ENCODE data around the gene PFAS. TPM values are rescaled to one million over a fixed set of nuclear protein-coding genes. Genes with fewer than 3 reads are reported as not detected.

PFAS gene
- total RNA-seq, 4 donors from 2014 or later: 6.2 to 19.0 (median 15.7) TPM

- TF ChIP-seq POLR2A (IDR thresholded peaks at IDR 0.05) (no peak), CTCF (IDR thresholded peaks at IDR 0.05) (no peak)
- intact Hi-C loops (cut with DNase I; ENCODE audit: low total_unique reads): no loop called here
- peak in 1 of 2 donors; percentile 27 for DNase-seq (ENCODE audit: low spot score in 2 of 2)
- 15% methylated on average over 8 of the region's 8 CpGs for WGBS, 2 donors
- H3K4me3 ChIP-seq (ENCODE audit: low read depth, poor library complexity, severe bottlenecking): no peak overlapping the region
Observed at GRCh38 chr17:8300627-8301242, 51.6 kb downstream of the PFAS start.

- H3K4me3 ChIP-seq (ENCODE audit: low read depth, poor library complexity, severe bottlenecking): no peak overlapping the region
- 59 to 77% methylated on average over 10 of the region's 10 CpGs for WGBS, 2 donors
- TF ChIP-seq POLR2A (IDR thresholded peaks at IDR 0.05): no peak
- no peak for TF ChIP-seq CTCF (IDR thresholded peaks at IDR 0.05)
- intact Hi-C loops (cut with DNase I; ENCODE audit: low total_unique reads): no loop called here
- no peak for DNase-seq (ENCODE audit: low spot score in 2 of 2)
Observed at GRCh38 chr17:8310601-8311123, 61.6 kb downstream of the PFAS start.

- DNase-seq (ENCODE audit: low spot score in 2 of 2): no peak
- no peak for TF ChIP-seq POLR2A (IDR thresholded peaks at IDR 0.05)
- TF ChIP-seq CTCF (IDR thresholded peaks at IDR 0.05): no peak
- 73 to 76% methylated on average over 25 of the region's 25 CpGs for WGBS, 2 donors
- H3K4me3 ChIP-seq (ENCODE audit: low read depth, poor library complexity, severe bottlenecking): no peak overlapping the region
- intact Hi-C loops (cut with DNase I; ENCODE audit: low total_unique reads): no loop called here
Observed at GRCh38 chr17:8311131-8311790, 62.2 kb downstream of the PFAS start.

GRCh38 chr17:8312251-8312650 lies 63.2 kb downstream of the PFAS start:
- intact Hi-C loops (cut with DNase I; ENCODE audit: low total_unique reads): no loop called here
- H3K4me3 ChIP-seq (ENCODE audit: low read depth, poor library complexity, severe bottlenecking): no peak overlapping the region
- WGBS, 2 donors: 76 to 77% methylated on average over 13 of the region's 13 CpGs
- no peak for DNase-seq (ENCODE audit: low spot score in 2 of 2)
- TF ChIP-seq CTCF (IDR thresholded peaks at IDR 0.05) (no peak), POLR2A (IDR thresholded peaks at IDR 0.05) (no peak)

GRCh38 chr17:8312726-8313600 lies 63.9 kb downstream of the PFAS start:
- TF ChIP-seq CTCF (IDR thresholded peaks at IDR 0.05) (no peak), POLR2A (IDR thresholded peaks at IDR 0.05) (no peak)
- no peak overlapping the region for H3K4me3 ChIP-seq (ENCODE audit: low read depth, poor library complexity, severe bottlenecking)
- intact Hi-C loops (cut with DNase I; ENCODE audit: low total_unique reads): no loop called here
- 68 to 78% methylated on average over 16 of the region's 16 CpGs for WGBS, 2 donors
- DNase-seq (ENCODE audit: low spot score in 2 of 2): no peak

All from lower leg skin (tissue), 4 donors.